HepG2 (cell line): ENCODE results near the gene ELL. TPM values are rescaled to one million over a fixed set of nuclear protein-coding genes. Genes with fewer than 3 reads are reported as not detected.

Experiments used
- AKAP8 ChIP-seq: sonication (generic); formaldehyde crosslinking; IDR thresholded peaks from 2 replicates; pipeline ENCODE4 v1.5.1; 2020; ENCODE audit warnings: mild to moderate bottlenecking, missing genetic modification reagents
- ATF4 ChIP-seq, 2 experiments: fragments of 450-650 bp in 1 of 2; sonication (generic) in 1 of 2; formaldehyde crosslinking; IDR thresholded peaks; 2 replicates each; pipeline versions ENCODE4 v1.5.0 to v1.8.0; 2020 to 2022; ENCODE audit warnings: mild to moderate bottlenecking in 1 of 2, missing genetic modification reagents in 1 of 2
- CTCF ChIP-seq: sonication (generic); formaldehyde crosslinking; IDR thresholded peaks from 2 replicates; pipeline ENCODE4 v1.5.0; 2020; ENCODE audit warnings: mild to moderate bottlenecking, missing genetic modification reagents, moderate library complexity
- HDAC2 ChIP-seq: sonication (generic); formaldehyde crosslinking; IDR thresholded peaks from 2 replicates; pipeline ENCODE4 v1.4.0; 2020; ENCODE audit warnings: missing genetic modification reagents
- JUN ChIP-seq: sonication (generic); formaldehyde crosslinking; IDR thresholded peaks from 2 replicates; pipeline ENCODE4 v1.4.0; 2020; ENCODE audit warnings: mild to moderate bottlenecking, missing genetic modification reagents
- KDM5B ChIP-seq: sonication (generic); formaldehyde crosslinking; IDR thresholded peaks from 2 replicates; pipeline ENCODE4 v1.4.0; 2020; ENCODE audit warnings: missing genetic modification reagents, mild to moderate bottlenecking, borderline replicate concordance
- LCORL ChIP-seq, 2 experiments: fragments of 450-650 bp in 1 of 2; sonication (generic) in 1 of 2; formaldehyde crosslinking in 1 of 2; IDR thresholded peaks; 2 replicates each; pipeline versions ENCODE4 v1.5.0 to v1.6.1; 2017 to 2020; ENCODE audit warnings: antibody characterized with exemption in 1 of 2, missing genetic modification reagents in 1 of 2
- MAZ ChIP-seq, 2 experiments: sonication (generic) in 1 of 2; formaldehyde crosslinking in 1 of 2; IDR thresholded peaks; 2 replicates each; pipeline versions ENCODE4 v1.5.0 to v1.6.1; 2012 to 2020; ENCODE audit warnings: low read depth in 2 of 2, mild to moderate bottlenecking in 2 of 2, borderline replicate concordance in 1 of 2, improper control_type of control experiment in 1 of 2, low read length in 1 of 2, missing genetic modification reagents in 1 of 2, moderate library complexity in 1 of 2
- MXI1 ChIP-seq: IDR thresholded peaks from 3 replicates; pipeline ENCODE4 v1.6.1; 2012; ENCODE audit warnings: low read depth, low read length, inconsistent platforms, borderline replicate concordance
- PITX1 ChIP-seq: sonication (generic); formaldehyde crosslinking; IDR thresholded peaks from 2 replicates; pipeline ENCODE4 v1.5.1; 2020; ENCODE audit warnings: mild to moderate bottlenecking, missing genetic modification reagents
- SOX13 ChIP-seq, 3 experiments: fragments of 450-650 bp in 1 of 3; sonication (generic) in 1 of 3; formaldehyde crosslinking in 1 of 3; IDR thresholded peaks in 2 of 3; conservative IDR thresholded peaks in 1 of 3; 2 replicates each; pipeline versions ENCODE4 v1.5.0 to v1.6.1; 2016 to 2020; ENCODE audit warnings: antibody characterized with exemption in 1 of 3, mild to moderate bottlenecking in 1 of 3, missing compliant biosample characterization in 1 of 3, missing genetic modification reagents in 1 of 3, moderate library complexity in 1 of 3
- SRF ChIP-seq: IDR thresholded peaks from 2 replicates; pipeline ENCODE4 v1.6.1; 2011; ENCODE audit warnings: mild to moderate bottlenecking, low read depth, low read length, moderate library complexity
- TFAP4 ChIP-seq: sonication (generic); IDR thresholded peaks from 2 replicates; pipeline ENCODE4 v1.6.1; 2016; ENCODE audit warnings: low read depth, borderline replicate concordance
- ZFP37 ChIP-seq: sonication (generic); formaldehyde crosslinking; IDR thresholded peaks from 2 replicates; pipeline ENCODE4 v1.4.0; 2020; ENCODE audit warnings: missing genetic modification reagents, borderline replicate concordance
- ZNF17 ChIP-seq: sonication (generic); formaldehyde crosslinking; IDR thresholded peaks from 2 replicates; pipeline ENCODE4 v1.5.0; 2020; ENCODE audit warnings: mild to moderate bottlenecking, missing genetic modification reagents
- ZNF234 ChIP-seq: sonication (generic); formaldehyde crosslinking; conservative IDR thresholded peaks from 2 replicates; pipeline ENCODE4 v1.5.1; 2020; ENCODE audit warnings: mild to moderate bottlenecking, missing genetic modification reagents
- ZNF614 ChIP-seq: IDR thresholded peaks from 2 replicates; pipeline ENCODE4 v1.6.1; 2018; ENCODE audit warnings: missing biosample characterization, missing genetic modification reagents, inconsistent platforms, borderline replicate concordance
- ZNF639 ChIP-seq: conservative IDR thresholded peaks from 2 replicates; pipeline ENCODE4 v1.6.1; 2018; ENCODE audit warnings: missing genetic modification reagents
- ZNF749 ChIP-seq: sonication (generic); formaldehyde crosslinking; IDR thresholded peaks from 2 replicates; pipeline ENCODE4 v1.8.0; 2022; ENCODE audit warnings: mild to moderate bottlenecking, missing genetic modification reagents, moderate library complexity, borderline replicate concordance
- ZNF777 ChIP-seq: sonication (generic); formaldehyde crosslinking; IDR thresholded peaks from 2 replicates; pipeline ENCODE4 v1.4.0; 2020; ENCODE audit warnings: missing genetic modification reagents
- polyA plus RNA-seq, 8 experiments: library from polyadenylated mRNA; depleted of rRNA in 3 of 8; stranded (reverse) in 7 of 8; unstranded in 1 of 8; fragments of >200 nt; fragmentation: Illumina TruSeq in 4 of 8; extraction: Trizol in 4 of 8; gene quantifications; 2 replicates each; pipeline versions ENCODE4 v1.2.1 to v1.2.3, GENCODE V29; 2011 to 2016; ENCODE audit warnings: low read depth in 4 of 8, missing spikeins in 1 of 8, mixed read lengths in 1 of 8; ENCODE audit not compliant: insufficient read depth in 1 of 8
- total RNA-seq, 5 experiments: library from RNA; depleted of rRNA; stranded (reverse); fragments of >200 nt; fragmentation: Illumina TruSeq; extraction: Trizol; gene quantifications; 2 replicates each; pipeline ENCODE4 v1.2.3, GENCODE V29; 2016; ENCODE audit warnings: low read depth in 1 of 5

ELL gene
- total and polyA plus RNA-seq, 2 of the 13 experiments (the other 11 are each of a cell fraction or from before 2014, with no cell fraction given) = 3.7 to 5.4 TPM

GRCh38 chr19:18519962-18520847 is 1.7 kb downstream of the ELL start (continued):
- TF ChIP-seq MXI1 = peak; percentile 70; the same call in 1 of the 3 replicates
- 0 out of 2 replicates have a peak, but pooled peaks have one; percentile 34 for TF ChIP-seq MAZ (IDR thresholded peaks at IDR 0.05; ENCODE audit: borderline replicate concordance, low read depth, low read length)
- TF ChIP-seq MAZ (CRISPR knock-in tag; IDR thresholded peaks at IDR 0.05; ENCODE audit: low read depth) = peak; percentile 37
- peak; percentile 82 for TF ChIP-seq JUN (CRISPR knock-in tag)
- TF ChIP-seq SOX13 (IDR thresholded peaks at IDR 0.05) = 0 out of 2 replicates have a peak, but pooled peaks have one; percentile 32
- peak in 1 of 2 experiments; percentile 65; a peak in 1 of 4 replicates for TF ChIP-seq SOX13 (CRISPR knock-in tag; conservative IDR thresholded peaks at IDR 0.05 in 1 of 2, IDR thresholded peaks at IDR 0.05 in 1 of 2)
- peak; percentile 72; the same call in 1 of the 2 replicates for TF ChIP-seq AKAP8 (CRISPR knock-in tag)
- no peak for TF ChIP-seq ATF4 (CRISPR knock-in tag; IDR thresholded peaks at IDR 0.05)
- 0 out of 2 replicates have a peak, but pooled peaks have one; percentile 34 for TF ChIP-seq ZNF639 (CRISPR knock-in tag)
- TF ChIP-seq ZNF234 = no peak
- 0 out of 2 replicates have a peak, but pooled peaks have one; percentile 40 for TF ChIP-seq ZFP37 (CRISPR knock-in tag)
- peak; percentile 62 for TF ChIP-seq CTCF (CRISPR knock-in tag)
- TF ChIP-seq ZNF777 (CRISPR knock-in tag) = no peak
- TF ChIP-seq HDAC2 = peak; percentile 38; the same call in 1 of the 2 replicates
- no peak for TF ChIP-seq ZNF749
- TF ChIP-seq TFAP4 = peak; percentile 97
- no peak for TF ChIP-seq LCORL (IDR thresholded peaks at IDR 0.05)
- peak; percentile 68; the same call in 1 of the 2 replicates for TF ChIP-seq LCORL (CRISPR knock-in tag; IDR thresholded peaks at IDR 0.05)
- 0 out of 2 replicates have a peak, but pooled peaks have one; percentile 20 for TF ChIP-seq PITX1 (CRISPR knock-in tag)
- 0 out of 2 replicates have a peak, but pooled peaks have one; percentile 37 for TF ChIP-seq ZNF614
- no peak for TF ChIP-seq SRF
- no peak for TF ChIP-seq ZNF17 (CRISPR knock-in tag)
- no peak for TF ChIP-seq KDM5B
